Measurements from ENCODE around the gene GAS7.

The GAS7 gene

DNA sequence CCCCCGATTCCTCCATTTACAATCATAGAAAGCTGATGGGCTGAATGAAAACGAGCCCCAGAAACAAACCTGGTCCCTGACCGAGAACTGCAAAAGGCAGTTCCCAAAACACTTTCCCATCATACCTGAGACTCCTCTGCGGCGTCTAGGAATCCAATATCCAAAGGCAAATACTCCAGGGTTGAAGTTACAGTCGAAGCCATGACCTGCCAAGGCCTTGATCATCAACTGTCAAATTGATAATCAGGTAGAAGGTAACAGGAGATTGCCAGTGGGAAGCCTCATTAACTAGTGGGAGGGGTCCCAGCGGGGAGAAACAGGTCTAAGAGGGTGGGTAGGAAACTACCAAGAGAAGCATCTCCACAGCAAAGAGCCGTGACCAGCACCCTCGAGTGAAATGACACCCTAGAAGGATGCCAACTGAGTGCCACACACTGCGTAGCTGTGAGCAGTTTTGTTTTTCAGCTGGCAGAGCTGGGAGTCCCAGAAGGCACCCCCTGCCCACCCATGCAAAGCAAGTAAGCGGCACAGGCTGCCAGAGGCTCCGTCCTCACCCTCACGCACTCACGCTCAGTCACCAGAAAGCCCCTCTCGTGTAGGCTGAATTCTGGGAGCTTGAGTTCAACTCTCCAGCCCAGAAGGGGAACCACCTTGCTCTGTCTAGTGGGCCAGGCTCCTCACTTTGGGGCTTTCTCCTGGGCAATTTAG, 146.1 kb downstream of the GAS7 start:
- TF ChIP-seq, protein P1, sequence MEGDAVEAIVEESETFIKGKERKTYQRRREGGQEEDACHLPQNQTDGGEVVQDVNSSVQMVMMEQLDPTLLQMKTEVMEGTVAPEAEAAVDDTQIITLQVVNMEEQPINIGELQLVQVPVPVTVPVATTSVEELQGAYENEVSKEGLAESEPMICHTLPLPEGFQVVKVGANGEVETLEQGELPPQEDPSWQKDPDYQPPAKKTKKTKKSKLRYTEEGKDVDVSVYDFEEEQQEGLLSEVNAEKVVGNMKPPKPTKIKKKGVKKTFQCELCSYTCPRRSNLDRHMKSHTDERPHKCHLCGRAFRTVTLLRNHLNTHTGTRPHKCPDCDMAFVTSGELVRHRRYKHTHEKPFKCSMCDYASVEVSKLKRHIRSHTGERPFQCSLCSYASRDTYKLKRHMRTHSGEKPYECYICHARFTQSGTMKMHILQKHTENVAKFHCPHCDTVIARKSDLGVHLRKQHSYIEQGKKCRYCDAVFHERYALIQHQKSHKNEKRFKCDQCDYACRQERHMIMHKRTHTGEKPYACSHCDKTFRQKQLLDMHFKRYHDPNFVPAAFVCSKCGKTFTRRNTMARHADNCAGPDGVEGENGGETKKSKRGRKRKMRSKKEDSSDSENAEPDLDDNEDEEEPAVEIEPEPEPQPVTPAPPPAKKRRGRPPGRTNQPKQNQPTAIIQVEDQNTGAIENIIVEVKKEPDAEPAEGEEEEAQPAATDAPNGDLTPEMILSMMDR (conservative IDR thresholded peaks at IDR 0.05; ENCODE audit: low read depth, low read length), result no peak
- Histone ChIP-seq H3K4me2 (no peak overlapping the region), H3K9ac (no peak overlapping the region), H3K36me3 (ENCODE audit: insufficient read depth) (no peaks in the 10 kb centered on the region), H2AFZ (ENCODE audit: low read depth) (no peak overlapping the region), H3K79me2 (ENCODE audit: insufficient read depth, low read depth) (no peaks in the 10 kb centered on the region), H3K27me3 (ENCODE audit: insufficient read depth, low read depth) (no peaks in the 10 kb centered on the region), H3K4me1 (ENCODE audit: low read depth, poor library complexity, severe bottlenecking) (no peaks in the 10 kb centered on the region), H4K20me1 (ENCODE audit: insufficient read depth) (no peaks in the 10 kb centered on the region), H3K27ac (no peak overlapping the region), H3K4me3 (IDR thresholded peaks at IDR 0.05; ENCODE audit: insufficient read depth, low read depth, low read length) (no peak overlapping the region)

DNA sequence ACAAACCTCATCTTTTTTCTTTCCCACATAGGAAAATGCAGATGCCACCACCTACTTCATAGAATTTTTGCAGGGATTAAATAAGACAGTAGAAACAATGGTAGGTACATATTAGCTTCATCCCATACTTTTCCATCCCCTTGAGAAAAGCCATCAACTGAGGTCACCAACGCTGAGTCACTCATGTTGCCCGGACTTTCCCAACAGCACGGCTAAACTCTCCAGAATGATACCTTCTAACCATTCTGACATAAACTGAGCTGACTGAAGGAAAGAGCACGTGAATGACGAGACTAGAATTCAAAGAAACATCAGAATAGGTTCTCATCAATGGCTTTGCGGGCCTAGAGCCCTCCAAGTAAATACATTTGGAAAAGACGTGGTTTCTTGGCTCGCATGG, 147.3 kb downstream of the GAS7 start:
- Histone ChIP-seq H3K4me2 (no peak overlapping the region), H3K36me3 (ENCODE audit: insufficient read depth) (no peaks in the 10 kb centered on the region), H3K4me1 (ENCODE audit: low read depth, poor library complexity, severe bottlenecking) (no peaks in the 10 kb centered on the region), H3K4me3 (IDR thresholded peaks at IDR 0.05; ENCODE audit: insufficient read depth, low read depth, low read length) (no peak overlapping the region), H3K79me2 (ENCODE audit: insufficient read depth, low read depth) (no peaks in the 10 kb centered on the region), H3K27ac (no peak overlapping the region), H4K20me1 (ENCODE audit: insufficient read depth) (no peaks in the 10 kb centered on the region), H3K9ac (no peak overlapping the region), H3K27me3 (ENCODE audit: insufficient read depth, low read depth) (no peaks in the 10 kb centered on the region), H2AFZ (ENCODE audit: low read depth) (no peak overlapping the region)
- TF ChIP-seq, protein P1 (conservative IDR thresholded peaks at IDR 0.05; ENCODE audit: low read depth, low read length), result no peak

DNA sequence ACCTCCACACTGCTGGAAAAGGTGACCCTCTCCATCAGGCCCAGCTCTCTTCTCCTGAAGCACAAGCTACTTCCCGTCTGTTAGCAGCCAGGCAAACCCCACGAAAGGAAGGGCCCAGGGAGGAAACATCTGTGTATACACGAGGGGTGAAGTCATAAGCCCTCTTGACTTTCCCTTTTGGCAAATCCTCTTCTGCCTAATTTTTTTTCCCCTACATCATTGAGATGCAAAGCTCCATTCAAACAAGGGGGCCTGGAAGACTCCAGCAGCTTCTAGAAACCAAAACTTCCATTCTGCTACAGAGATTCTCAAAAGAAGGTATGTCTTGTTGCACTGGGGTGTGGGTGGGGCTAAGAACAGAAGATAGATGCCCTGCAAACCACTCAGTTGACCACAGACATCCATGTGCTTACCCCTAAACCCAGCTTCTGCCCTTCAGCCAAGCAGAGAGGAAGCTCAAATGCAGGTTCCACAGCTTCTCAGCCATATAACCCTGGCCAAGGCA, 147.8 kb downstream of the GAS7 start:
- no peaks in the 10 kb centered on the region for H3K27me3 ChIP-seq (ENCODE audit: insufficient read depth, low read depth)
- no peak overlapping the region for H3K4me3 ChIP-seq (IDR thresholded peaks at IDR 0.05; ENCODE audit: insufficient read depth, low read depth, low read length)
- TF ChIP-seq, protein P1 (conservative IDR thresholded peaks at IDR 0.05; ENCODE audit: low read depth, low read length), result no peak
- H3K9ac ChIP-seq, result no peak overlapping the region
- no peak overlapping the region for H3K4me2 ChIP-seq
- H2AFZ ChIP-seq (ENCODE audit: low read depth), result no peak overlapping the region
- H3K79me2 ChIP-seq (ENCODE audit: insufficient read depth, low read depth), result no peaks in the 10 kb centered on the region
- no peaks in the 10 kb centered on the region for H4K20me1 ChIP-seq (ENCODE audit: insufficient read depth)
- no peak overlapping the region for H3K27ac ChIP-seq
- H3K36me3 ChIP-seq (ENCODE audit: insufficient read depth), result no peaks in the 10 kb centered on the region
- H3K4me1 ChIP-seq (ENCODE audit: low read depth, poor library complexity, severe bottlenecking), result no peaks in the 10 kb centered on the region

DNA sequence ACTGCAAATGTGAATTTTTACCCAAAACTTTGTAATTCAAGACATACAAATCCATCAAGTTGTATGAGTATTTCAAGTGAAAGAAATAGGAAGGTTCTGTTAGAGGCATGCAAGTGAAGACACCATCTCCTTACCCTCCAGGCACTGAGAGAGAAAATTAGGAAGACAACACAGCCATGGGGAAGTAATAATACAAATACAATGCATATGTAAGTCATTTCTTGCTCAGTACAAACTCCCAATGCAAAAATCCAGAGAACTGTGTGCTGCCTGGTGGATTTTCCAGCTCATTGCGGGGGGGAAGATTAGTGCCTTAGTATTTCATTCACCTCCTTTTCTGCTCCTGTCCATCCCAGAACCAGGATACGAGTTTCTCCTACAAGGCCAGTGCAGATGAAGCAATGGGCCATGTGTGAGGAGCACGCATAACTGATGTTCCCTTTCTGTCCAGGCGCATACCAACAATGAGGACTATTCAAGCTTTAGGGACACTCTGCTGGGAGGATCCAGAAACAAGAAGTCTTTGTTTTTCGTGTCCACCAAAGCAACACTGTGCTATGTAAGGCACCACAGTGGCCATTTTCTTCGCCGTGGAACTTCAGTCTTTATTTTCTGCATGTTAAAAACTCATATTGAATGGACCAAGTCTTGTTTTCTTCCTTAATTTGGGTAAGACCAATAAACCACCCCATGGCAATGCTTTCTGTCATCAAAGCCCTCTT, 149.6 kb downstream of the GAS7 start:
- Histone ChIP-seq H3K79me2 (ENCODE audit: insufficient read depth, low read depth) (no peaks in the 10 kb centered on the region), H4K20me1 (ENCODE audit: insufficient read depth) (no peaks in the 10 kb centered on the region), H3K27me3 (ENCODE audit: insufficient read depth, low read depth) (no peaks in the 10 kb centered on the region), H3K4me3 (IDR thresholded peaks at IDR 0.05; ENCODE audit: insufficient read depth, low read depth, low read length) (no peak overlapping the region), H3K4me1 (ENCODE audit: low read depth, poor library complexity, severe bottlenecking) (no peaks in the 10 kb centered on the region), H2AFZ (ENCODE audit: low read depth) (no peak overlapping the region), H3K27ac (no peak overlapping the region), H3K36me3 (ENCODE audit: insufficient read depth) (no peaks in the 10 kb centered on the region), H3K9ac (no peak overlapping the region), H3K4me2 (no peak overlapping the region)
- TF ChIP-seq, protein P1 (conservative IDR thresholded peaks at IDR 0.05; ENCODE audit: low read depth, low read length), result no peak

Data from KMS-11 (cell line).